ENCODE results near the gene DMXL1.

The DMXL1 gene

DNA sequence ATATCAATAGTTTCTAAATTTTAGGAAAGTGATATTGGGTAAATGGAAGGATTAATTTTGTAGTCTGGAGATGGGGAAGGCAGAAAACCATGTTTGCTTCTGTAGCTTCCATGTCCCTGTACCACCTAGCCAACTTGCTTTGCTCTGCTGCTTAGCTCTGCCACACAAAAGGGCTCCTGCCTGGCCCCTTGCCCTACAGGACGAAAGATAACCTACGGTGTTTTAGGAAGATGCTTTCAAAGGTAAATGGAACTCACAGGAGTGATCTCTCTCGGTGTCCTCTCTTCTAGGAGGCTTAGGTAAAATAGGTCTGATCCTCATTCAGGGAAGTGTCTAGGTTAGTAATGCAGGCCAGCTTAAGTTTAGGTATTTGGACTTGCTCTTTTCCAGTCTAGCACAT, 37.8 kb upstream of the DMXL1 start:
- Histone ChIP-seq H3K4me3 (ENCODE audit: low read length) (peak overlapping the region; percentile 51; the same call in 1 of the 2 replicates), H3K9ac (ENCODE audit: low read length) (peak overlapping the region; percentile 52; the same call in 1 of the 2 replicates), H4K20me1 (ENCODE audit: insufficient read depth, low read length) (no peaks in the 10 kb centered on the region), H3K9me3 (ENCODE audit: insufficient read depth, low read length) (no peaks in the 10 kb centered on the region), H3K4me2 (ENCODE audit: low read length) (peak overlapping the region; percentile 73), H3K27ac (ENCODE audit: low read length) (peak overlapping the region; percentile 97), H2AFZ (ENCODE audit: low read depth, low read length) (peak overlapping the region; percentile 69; the same call in 1 of the 2 replicates), H3K4me1 (ENCODE audit: low read length) (peaks cover 48% of the 10 kb centered on the region), H3K27me3 (ENCODE audit: low read depth, low read length) (no peaks in the 10 kb centered on the region), H3K79me2 (ENCODE audit: low read length) (no peaks in the 10 kb centered on the region), H3K36me3 (replicated peaks; ENCODE audit: low read depth, low read length) (no peaks in the 10 kb centered on the region)
- TF ChIP-seq CTCF (IDR thresholded peaks at IDR 0.05; ENCODE audit: low read depth, low read length) (no peak), EZH2phosphoT487 (IDR thresholded peaks at IDR 0.05; ENCODE audit: low read depth) (no peak)

- Histone ChIP-seq H3K27me3 (ENCODE audit: low read depth, low read length) (no peaks in the 10 kb centered on the region), H3K79me2 (ENCODE audit: low read length) (no peaks in the 10 kb centered on the region), H3K4me3 (ENCODE audit: low read length) (no peak overlapping the region), H3K4me1 (ENCODE audit: low read length) (peaks cover 22% of the 10 kb centered on the region), H3K36me3 (replicated peaks; ENCODE audit: low read depth, low read length) (no peaks in the 10 kb centered on the region), H3K4me2 (ENCODE audit: low read length) (no peak overlapping the region), H3K27ac (ENCODE audit: low read length) (no peak overlapping the region), H3K9ac (ENCODE audit: low read length) (no peak overlapping the region), H2AFZ (ENCODE audit: low read depth, low read length) (no peak overlapping the region), H4K20me1 (ENCODE audit: insufficient read depth, low read length) (no peaks in the 10 kb centered on the region), H3K9me3 (ENCODE audit: insufficient read depth, low read length) (no peaks in the 10 kb centered on the region)
- TF ChIP-seq EZH2phosphoT487 (IDR thresholded peaks at IDR 0.05; ENCODE audit: low read depth): no peak
- TF ChIP-seq CTCF (IDR thresholded peaks at IDR 0.05; ENCODE audit: low read depth, low read length): no peak
These were observed 34.7 kb upstream of the DMXL1 start for GRCh38 chr5:119036101-119036762.

DNA sequence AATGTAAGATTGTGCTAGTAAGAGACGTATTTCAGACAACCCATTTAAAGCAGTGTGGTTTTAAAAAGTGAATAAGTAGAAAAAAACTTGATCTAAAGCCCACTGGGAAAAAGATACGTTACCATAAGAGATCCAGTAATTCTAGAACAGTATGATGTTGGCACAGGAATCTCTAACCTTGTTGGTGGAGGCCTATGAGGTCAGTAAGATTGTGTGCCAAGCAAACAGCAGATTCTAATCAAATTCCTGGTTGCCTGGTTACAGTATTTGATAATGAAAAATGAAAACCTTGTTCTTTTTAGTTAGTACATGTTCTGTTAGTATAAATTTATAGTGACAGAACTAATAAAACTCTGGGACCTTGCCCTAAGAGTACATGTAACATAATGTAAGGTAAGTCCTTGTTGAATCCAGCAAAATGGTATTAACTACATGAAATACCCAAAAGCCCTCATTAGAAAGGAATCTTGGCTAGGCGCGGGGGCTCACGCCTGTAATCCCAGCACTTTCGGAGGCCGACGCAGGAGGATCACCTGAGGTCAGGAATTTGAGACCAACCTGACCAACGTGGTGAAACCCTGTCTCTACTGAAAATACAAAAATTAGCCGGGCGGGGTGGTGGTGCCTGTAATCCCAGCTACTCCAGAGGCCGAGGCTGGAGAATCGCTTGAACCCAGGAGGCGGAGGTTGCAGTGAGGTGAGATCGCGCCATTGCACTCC, 33.2 kb upstream of the DMXL1 start:
- H3K4me2 ChIP-seq (ENCODE audit: low read length): no peak overlapping the region
- no peak overlapping the region for H3K27ac ChIP-seq (ENCODE audit: low read length)
- no peaks in the 10 kb centered on the region for H3K27me3 ChIP-seq (ENCODE audit: low read depth, low read length)
- peaks cover 8% of the 10 kb centered on the region for H3K4me1 ChIP-seq (ENCODE audit: low read length)
- no peaks in the 10 kb centered on the region for H4K20me1 ChIP-seq (ENCODE audit: insufficient read depth, low read length)
- H2AFZ ChIP-seq (ENCODE audit: low read depth, low read length): no peak overlapping the region
- no peaks in the 10 kb centered on the region for H3K36me3 ChIP-seq (replicated peaks; ENCODE audit: low read depth, low read length)
- H3K4me3 ChIP-seq (ENCODE audit: low read length): no peak overlapping the region
- H3K9me3 ChIP-seq (ENCODE audit: insufficient read depth, low read length): no peaks in the 10 kb centered on the region
- H3K79me2 ChIP-seq (ENCODE audit: low read length): no peaks in the 10 kb centered on the region
- TF ChIP-seq CTCF (IDR thresholded peaks at IDR 0.05; ENCODE audit: low read depth, low read length): no peak
- no peak for TF ChIP-seq EZH2phosphoT487 (IDR thresholded peaks at IDR 0.05; ENCODE audit: low read depth)
- no peak overlapping the region for H3K9ac ChIP-seq (ENCODE audit: low read length)

- peaks cover 3% of the 10 kb centered on the region; the same call in 1 of the 2 replicates for H3K4me1 ChIP-seq (ENCODE audit: low read length)
- no peaks in the 10 kb centered on the region for H4K20me1 ChIP-seq (ENCODE audit: insufficient read depth, low read length)
- no peak overlapping the region for H2AFZ ChIP-seq (ENCODE audit: low read depth, low read length)
- no peak overlapping the region for H3K9ac ChIP-seq (ENCODE audit: low read length)
- no peaks in the 10 kb centered on the region for H3K36me3 ChIP-seq (replicated peaks; ENCODE audit: low read depth, low read length)
- H3K79me2 ChIP-seq (ENCODE audit: low read length): no peaks in the 10 kb centered on the region
- H3K4me2 ChIP-seq (ENCODE audit: low read length): no peak overlapping the region
- H3K4me3 ChIP-seq (ENCODE audit: low read length): no peak overlapping the region
- TF ChIP-seq EZH2phosphoT487 (IDR thresholded peaks at IDR 0.05; ENCODE audit: low read depth): no peak
- no peak for TF ChIP-seq CTCF (IDR thresholded peaks at IDR 0.05; ENCODE audit: low read depth, low read length)
- no peaks in the 10 kb centered on the region for H3K9me3 ChIP-seq (ENCODE audit: insufficient read depth, low read length)
- no peaks in the 10 kb centered on the region for H3K27me3 ChIP-seq (ENCODE audit: low read depth, low read length)
- no peak overlapping the region for H3K27ac ChIP-seq (ENCODE audit: low read length)
These were observed 22.6 kb upstream of the DMXL1 start for GRCh38 chr5:119048246-119048645.

Measured in OCI-LY3 (cell line).